HG02763 (cell line): ENCODE data around the gene PEX6.

ENCODE experiments used
- ATAC-seq: cut with Tn5 transposase; IDR thresholded peaks from one replicate; pipeline ENCODE4 v1.9.1; 2021; ENCODE audit warnings: mild to moderate bottlenecking, moderate library complexity; ENCODE audit not compliant: unreplicated experiment

Gene PEX6

DNA sequence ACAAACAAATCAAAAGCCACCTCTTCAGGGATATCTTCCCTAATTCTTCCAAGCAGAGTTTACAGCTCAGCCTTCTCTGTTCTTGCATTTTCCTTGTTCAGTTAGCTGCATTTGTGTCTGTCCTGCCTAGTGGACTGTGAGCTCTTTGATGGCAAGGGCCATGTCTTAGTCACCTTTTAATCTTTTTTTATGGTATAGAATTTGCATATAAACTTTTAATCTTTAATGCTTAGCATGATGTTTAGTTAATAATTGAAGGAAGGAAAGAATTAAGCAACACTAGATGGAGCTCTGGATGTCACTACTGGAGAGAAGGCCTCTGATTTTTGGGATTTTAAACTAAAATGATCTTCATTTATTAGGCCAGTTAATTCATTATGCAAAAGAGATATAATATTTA is 17.5 kb upstream of the PEX6 start:
- ATAC-seq, result no peak

DNA sequence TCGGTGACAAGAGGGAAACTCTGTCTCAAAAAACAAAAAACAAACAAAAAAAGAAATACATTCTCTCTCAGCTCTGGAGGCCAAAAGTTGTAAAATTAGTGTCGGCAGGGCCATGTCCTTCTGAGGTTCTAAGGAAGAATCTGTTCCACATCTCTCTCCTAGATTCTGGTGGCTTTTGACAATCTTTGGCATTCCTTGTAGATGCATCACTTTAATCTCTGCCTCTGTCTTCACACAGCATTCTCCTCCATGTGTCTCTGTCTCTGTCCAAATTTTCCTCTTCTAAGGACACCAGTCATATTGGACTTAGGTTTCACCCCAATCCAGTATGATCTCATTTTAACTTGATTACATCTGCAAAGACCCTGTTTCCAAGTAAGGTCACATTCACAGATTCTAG is 14.5 kb upstream of the PEX6 start:
- ATAC-seq, result no peak

DNA sequence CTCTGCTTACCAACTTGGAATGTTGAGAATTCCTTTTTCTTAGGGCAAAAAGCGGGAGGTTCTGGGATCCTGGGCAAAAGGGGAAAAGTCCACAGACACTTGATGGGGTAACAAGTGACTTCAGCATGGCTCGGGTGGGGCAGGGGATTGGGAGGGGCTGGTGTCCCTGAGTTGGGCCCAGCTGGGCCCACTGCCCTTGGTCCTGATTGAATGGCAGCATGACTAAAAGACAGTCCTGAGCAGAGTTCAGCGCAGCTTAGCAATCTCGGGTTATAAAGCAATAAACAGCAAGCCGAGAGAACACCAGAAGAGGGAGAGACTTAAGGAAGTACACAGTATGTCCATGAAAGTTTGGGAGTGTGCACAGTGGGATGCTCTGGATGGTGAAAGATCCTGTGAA is 10.9 kb upstream of the PEX6 start:
- ATAC-seq, result no peak

DNA sequence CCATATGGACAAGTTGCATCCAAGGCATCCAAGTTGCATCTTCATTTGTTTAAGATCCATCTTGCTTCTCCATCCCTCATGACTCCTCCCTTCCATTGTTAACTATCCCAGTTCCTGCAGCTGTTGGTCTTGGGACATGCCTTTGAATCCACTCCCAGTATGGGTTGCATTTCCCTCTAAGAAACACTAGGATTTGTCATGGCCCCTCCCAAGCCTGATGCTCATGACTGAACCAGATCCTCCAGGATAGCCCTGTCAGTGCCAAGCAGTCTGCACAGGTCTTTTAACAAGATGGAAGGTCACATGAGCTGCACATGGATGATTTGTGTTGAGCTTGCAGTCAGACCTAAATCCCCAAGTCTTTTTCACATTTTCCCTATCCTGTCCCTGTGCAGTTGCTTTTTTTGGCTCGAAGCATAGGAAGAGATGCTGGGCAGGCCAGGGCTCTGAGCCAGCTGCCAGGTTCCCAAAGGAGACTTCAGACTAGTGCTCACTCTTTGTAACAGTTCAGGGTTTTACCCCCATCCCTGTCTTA is 9.6 kb upstream of the PEX6 start:
- ATAC-seq, result no peak

DNA sequence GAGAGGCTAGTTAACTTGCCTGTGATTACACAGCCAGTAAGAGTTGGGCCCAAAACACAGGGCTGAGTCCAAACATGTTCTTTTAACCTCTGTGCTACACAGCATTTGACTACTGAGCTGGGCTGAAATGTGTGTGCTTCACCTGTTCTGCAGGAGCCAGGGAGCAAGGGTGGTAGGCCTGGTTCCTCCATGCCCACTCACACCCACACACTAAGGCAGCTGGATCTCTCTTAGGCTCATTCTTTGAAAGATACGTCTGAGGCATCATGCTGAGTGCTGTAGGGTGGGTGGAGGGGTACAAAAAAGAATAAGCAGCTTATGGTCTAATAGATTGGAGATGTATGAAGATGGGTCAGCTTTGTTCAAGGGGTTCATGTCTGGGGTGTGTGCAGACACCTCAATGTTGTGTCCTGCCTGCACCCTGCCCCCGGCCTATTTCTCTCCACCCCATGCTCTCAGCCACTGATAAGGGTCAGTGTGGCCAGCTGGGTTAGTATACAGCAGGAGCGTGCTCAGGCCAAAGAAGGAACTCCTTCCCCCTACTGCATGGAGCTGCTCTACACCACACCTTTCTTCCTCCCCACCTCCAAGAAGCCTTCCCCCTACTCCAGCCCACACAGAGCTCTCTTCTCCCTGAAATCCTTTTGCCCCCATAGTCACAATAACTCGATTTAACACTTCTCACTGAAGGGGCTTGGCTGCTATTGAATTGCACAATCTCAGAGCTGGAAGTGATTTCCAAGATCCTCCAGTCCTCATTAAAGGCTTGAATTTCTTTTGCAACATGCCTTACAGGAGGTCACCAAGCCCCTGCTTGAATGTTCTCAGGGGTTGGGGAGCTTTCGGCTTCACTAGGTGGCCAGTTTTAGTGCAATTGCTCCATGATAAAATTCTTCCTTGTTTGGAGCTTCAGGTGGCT is 8.8 kb upstream of the PEX6 start:
- ATAC-seq, result no peak

DNA sequence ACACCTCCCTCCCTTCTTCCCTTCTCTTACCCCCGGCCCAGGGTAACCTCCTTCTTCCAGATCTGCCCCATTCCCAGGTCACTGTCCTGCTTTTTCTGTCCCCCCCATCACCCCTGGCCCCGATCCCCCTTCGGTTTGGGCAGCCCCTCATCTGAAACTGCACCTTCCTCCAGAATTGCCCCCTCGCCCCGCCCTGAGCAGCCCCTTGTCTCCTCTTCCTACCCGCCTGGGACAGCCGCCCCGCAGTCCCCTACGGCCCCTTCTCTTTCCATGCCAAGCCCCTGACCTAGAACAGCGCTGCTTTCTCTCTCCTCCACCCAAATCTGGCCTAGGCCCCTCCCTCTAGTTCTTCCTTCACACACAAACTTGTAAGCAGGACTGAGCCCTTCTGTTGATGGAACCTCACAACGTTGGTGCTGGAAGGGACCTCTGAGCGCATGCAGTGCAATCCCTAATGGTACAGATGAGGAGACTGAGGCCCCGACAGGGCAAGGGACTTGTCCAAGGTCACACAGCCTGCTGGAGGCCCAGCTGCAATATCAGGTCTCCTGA is 6.0 kb upstream of the PEX6 start:
- no peak for ATAC-seq

DNA sequence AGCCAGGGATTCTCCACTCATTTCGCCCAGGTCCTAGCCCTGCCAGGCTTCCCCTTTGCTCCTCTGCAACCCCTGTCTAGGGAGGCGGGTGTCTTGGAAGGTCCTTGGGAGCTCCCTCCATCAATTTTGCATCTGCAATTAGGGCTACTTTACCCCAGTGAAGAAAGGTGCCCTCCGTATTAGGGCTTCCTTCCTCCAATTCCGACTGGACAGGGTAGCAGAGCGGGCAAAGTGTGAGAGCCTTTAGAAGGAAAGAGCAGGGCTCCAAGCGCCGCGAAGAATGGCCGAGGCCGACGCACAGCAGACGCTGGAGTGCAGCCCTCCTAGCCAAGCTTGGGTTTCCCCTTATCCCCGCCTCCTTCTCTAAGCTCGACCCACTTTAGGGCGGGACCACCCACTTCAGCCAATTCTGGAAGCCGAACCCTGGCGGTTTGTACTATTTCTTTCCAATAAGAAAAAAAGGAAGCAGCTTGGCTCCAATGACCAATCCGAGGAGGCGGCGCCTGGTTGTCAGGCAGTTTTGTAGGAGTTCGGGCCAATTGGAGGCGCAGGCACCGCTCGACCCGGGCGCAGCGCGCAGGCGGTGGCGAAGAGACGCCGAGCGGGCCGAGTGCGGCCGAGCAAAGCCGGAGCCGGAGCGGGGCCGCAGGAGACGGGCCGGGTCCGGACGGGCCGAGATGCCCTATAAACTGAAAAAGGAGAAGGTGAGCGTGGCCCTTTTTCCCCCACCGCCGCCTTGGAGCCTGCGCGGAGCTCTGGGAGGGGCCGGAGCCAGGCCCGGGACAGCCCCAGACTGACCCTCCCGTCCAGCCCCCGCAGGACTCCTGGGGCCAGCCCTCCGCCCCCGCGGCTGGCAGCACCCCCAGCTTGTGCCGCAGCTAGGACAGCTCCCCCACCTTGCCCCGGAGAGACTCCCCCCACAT is 5.3 kb upstream of the PEX6 start, which contains the start of gene PPP2R5D:
Gene PPP2R5D (plus strand): TSS at position 570 of the 923 bp plus-strand sequence. CDS start 108 bp downstream, at position 678.
- peak; percentile 95 for ATAC-seq

DNA sequence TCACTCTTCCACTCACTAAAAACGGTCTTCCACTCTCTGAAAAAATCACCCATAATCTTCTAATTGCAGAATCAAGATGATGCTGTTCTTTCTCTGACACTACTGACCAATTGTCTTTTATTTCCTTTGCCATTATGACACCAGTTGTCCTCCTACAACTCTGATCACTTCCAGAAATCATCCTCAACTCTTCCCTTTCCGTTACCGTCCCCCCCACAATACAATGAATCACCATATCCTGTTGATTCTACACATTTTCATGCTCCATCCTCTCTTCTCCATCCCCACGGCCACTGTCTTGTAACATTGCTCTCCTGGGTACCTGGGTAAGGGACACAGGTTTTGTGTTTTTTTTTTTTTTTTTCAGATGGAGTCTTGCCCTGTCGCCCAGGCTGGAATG is 2.9 kb upstream of the PEX6 start:
- no peak for ATAC-seq

DNA sequence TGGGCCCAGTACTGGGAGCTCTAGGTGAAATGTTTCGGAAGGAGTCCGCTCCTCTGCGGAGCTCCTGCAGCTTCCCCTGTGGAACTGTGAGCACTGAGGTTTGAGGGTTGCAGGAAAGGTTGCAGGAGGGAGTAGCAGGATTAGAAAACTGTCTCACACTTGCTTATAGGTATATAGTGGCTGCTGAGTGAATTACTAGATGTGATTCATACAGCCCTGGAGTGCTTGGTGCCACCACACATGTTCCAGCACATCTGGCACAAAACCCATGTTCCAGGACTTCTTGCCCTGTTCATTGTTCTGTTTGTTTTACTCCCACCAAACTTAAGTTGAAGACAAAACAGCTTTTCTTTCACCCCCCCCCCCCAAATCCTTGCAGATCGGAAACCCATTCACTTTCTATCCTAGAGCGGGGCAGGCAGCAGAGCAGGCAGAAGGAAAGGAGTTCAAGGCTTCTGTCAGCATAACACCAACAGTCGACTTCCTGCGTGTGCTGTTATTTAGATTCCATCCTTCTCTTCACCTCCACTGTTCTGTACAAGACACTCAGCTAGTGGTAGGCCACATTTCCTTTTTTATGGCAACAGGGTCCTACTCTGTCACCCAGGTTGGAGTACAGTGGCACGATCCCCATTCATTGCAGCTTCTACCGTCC is 669 bp upstream of the PEX6 start:
- ATAC-seq, result no peak

DNA sequence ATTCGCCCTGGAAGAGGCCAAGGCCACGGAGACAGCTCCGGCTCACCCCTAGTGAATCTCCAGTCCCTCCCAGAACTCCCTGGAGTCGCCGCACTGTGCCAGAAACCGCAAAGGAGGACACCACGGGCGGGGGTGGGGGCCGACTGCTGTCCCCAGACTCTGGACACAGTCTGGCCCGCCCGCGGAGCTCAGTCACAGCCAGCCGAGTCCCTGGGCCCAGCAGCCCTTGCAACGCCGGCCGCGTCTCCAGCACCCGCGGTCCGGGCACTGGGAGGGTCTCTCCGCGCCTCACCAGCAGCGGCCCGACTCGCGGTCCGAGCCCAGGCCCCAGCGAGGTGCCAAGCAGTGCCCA is 518 bp downstream of the PEX6 start:
- no peak for ATAC-seq

DNA sequence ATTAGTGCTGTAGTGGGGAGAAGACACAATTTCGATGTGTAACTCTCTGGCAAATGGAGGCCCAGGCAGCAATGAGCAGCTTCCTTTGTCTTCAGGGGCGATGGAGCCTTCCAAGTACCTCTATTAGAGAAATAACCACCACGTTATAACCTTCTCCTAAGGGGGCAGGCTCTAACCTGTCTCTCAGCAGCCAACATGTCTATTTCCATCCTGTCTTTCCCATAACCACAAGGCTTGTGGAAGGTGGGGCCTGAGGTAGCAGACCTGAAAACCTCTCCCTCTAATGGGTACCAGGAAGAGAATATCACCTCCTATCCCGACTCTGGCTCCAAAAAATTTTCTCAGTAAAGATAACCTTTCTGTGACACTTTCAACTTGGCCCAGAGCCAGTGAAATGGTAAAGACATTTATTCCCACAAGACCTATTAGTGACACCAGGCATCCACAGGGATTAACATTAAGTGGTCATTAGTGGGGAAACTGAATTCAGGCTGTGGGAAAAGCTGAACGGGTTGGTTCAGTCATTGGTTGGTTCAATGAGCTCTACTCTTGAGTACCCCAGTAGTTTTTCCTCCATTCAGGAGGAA is 4.0 kb downstream of the PEX6 start:
- ATAC-seq, result no peak

DNA sequence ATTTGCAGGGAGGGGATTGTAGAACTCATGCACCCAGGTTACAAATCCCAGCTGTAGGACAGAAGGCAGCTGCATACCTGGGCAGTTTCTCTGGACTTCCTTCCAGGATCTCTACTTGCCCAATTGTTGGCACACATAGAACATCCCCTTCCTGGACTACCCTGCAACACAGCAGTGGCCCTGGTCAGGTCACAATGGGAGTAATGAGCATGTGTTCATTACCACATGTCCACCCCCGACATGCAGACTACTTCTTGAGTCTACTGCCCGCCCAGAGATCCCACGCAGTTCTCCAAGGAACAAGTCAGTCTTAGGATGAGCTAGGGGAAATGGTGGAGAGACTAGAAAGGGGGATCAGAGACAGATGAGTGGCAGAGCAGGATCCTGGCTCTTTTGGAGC is 5.1 kb downstream of the PEX6 start:
- no peak for ATAC-seq

DNA sequence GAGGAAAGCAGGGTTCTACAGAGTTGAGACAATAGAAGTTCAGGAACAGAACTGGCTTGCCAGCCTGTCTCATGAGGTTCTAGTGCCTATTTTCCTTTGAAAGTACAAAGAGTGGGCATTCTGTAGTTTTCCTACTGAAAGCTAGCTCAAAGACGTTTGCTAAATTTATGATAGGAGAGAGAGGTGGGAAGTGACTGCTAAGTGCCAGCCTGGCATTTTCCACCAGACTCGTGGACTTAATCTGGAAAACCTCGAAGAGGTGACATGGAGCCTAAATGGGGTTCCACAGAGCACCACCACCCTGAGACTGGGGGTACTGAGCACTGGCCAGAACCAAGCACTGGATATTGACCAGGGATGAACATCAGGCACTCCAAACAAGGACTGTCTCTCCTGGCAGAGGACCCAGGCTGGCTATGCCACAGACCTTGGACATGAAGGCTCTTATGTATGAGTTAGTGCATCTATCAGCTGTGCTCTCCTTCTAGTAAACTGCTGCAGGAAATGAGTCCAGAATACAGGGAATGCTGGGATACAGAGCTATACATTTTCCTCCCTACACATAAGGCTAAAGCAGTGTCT is 7.1 kb downstream of the PEX6 start:
- no peak for ATAC-seq

DNA sequence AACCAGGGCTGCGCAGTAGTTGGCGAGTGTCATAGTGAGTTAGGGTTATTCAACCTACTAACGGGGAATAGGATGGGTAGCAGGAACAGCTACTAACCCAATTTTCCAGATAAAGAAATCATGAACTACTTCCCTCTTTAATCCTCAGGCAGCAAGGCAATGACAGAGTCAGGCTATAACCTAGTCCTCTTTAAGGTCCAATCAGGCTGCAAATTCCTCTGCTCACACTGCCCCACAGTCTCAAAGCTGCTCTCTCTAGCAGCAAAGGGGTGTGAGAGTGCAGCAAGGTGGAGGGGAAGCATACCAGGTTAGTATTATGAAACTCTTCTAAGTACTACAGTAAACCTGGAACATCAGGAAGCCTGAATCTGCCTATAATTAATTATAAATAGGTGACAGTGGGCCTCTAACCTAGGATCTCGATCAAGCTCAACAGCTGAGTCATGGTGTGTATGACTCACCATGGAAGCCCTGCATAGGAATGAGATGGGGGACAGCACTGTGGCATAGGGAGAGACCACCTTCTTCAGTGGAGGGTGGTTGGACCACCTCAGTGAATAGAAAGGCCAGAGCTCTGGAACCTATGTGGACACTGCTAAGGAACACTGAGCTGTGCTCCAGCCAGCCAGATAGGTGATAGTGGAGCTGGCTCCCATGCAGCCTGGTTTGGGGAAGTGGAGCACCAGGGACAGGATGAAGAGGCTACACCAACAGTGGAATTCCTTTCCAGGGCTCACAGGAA is 7.9 kb downstream of the PEX6 start:
- ATAC-seq, result no peak

DNA sequence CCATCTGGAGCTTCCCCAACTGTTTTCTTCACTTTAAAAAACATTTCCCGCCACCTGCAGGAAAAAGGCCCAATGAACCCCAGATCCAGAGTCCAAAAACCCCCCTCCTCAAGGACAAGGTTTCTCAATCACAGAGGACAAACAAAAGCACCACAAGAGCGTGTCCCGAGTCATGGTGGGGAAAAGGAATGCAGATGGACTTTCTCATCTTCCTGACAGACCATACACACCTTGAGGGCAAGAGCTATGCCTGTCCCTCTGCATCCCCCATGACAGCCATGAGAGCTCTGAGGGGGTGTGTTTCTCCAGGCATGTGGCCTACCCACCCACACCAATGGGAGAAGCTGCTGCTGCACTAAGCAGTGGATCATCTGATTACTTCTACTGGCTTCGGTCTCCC is 9.0 kb downstream of the PEX6 start:
- ATAC-seq, result no peak

DNA sequence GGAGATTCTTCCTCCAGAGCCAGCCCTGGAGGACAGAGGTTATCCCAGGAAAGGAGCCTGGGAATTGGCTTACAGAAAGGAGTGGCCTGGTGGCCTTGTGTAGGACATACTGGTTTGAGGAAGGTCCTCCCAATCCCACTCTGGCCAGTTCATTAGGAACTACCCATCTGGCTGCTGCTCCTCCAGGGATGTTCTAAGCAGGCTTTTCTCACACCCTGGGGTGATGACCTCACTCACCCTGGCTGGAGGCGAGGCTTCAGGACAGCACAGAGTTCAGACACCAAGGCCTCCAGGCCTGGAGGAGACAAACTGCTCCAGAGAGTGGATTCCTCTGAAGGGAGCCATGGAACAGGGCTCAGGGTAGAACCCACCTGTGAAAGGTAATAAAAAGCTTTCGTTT is 9.6 kb downstream of the PEX6 start:
- ATAC-seq, result no peak

DNA sequence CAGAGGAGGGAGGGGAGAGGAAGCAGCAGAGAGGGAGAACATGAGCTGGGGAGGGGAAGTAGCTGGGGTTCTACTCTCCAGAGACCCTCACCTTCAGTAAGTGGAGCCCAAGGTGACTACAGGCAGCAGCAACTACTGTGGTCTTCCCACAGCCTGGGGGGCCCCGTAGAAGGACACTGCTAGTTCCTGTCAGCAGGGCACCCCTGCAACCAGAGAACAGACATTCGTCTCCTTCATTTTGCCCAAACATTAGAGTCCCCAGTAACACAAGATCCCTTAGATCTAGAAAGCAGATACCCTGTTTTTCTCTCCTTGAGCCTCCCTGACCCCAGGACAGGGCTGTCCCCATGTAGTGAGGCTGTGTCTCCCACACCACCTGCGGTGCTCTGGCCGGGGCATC is 10.2 kb downstream of the PEX6 start:
- ATAC-seq, result no peak

DNA sequence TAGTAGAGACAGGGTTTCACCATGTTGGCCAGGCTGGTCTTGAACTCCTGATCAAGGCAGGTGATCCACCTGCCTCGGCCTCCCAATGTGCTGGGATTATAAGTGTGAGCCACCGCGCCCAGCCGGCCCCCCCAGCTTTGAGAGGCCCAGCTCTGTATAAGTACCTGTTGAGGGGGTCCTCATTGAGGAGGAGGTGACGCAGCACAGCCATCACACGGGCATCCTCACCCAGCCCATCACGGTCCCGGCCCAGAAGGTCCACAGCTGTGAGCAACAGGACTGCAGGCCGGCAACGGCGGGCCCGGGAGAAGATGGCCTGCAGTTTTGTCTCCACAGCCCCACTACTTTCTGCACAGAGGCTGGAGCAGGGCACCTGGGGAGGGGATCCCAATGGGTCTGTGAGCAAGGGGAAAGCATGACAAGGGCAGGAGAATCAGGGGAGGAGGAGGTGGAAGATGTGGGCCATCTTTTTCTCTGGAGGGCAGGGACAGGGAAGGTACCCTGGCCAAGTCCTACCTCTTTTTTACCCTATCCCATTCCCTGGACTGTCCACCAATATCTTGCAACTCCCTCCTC is 10.8 kb downstream of the PEX6 start:
- ATAC-seq, result no peak

DNA sequence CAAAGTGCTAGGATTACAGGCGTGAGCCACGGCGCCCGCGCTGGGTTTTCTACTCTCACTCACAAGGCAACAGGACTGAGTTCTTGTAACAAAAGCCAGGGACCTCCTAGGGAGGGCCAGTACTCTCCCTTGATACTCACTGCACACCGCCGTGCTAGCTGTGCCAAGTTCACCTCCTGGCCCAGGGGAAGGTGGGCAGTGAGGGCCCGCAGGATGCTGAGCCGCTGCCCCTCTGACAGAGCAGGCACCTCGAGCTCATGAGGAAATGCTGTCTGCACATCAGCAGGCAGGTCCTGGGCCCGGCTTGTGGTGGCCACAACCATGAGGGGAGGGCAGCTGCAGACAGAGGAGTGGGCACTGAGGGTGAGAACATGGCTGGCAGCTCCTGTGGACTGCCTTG is 11.8 kb downstream of the PEX6 start:
- ATAC-seq, result no peak
